ENCODE results near the gene WAPL.

WAPL gene

GRCh38 chr10:86392723-86393094 is 128.9 kb downstream of the WAPL start:
- Histone ChIP-seq H3K4me2 (ENCODE audit: low read depth, low read length) (no peak overlapping the region), H3K79me2 (ENCODE audit: low read length) (no peaks in the 10 kb centered on the region), H3K9me3 (replicated peaks; ENCODE audit: insufficient read depth, low read length) (no peaks in the 10 kb centered on the region), H3K27ac (ENCODE audit: low read length) (no peak overlapping the region), H3K36me3 (replicated peaks; ENCODE audit: insufficient read depth, low read length) (no peaks in the 10 kb centered on the region), H2AFZ (ENCODE audit: low read length) (no peak overlapping the region), H4K20me1 (ENCODE audit: insufficient read depth, low read length) (no peaks in the 10 kb centered on the region), H3K9ac (ENCODE audit: low read length) (no peak overlapping the region), H3K4me1 (ENCODE audit: low read length) (no peaks in the 10 kb centered on the region), H3F3A (ENCODE audit: insufficient read depth, low read length) (no peaks in the 10 kb centered on the region), H3K9me2 (replicated peaks; ENCODE audit: insufficient read depth, low read length) (no peaks in the 10 kb centered on the region), H3K27me3 (replicated peaks; ENCODE audit: insufficient read depth, low read length) (no peaks in the 10 kb centered on the region), H3K4me3 (ENCODE audit: low read length) (no peak overlapping the region)
- TF ChIP-seq CTCF (IDR thresholded peaks at IDR 0.05; ENCODE audit: low read length) (no peak), EZH2phosphoT487 (IDR thresholded peaks at IDR 0.05; ENCODE audit: low read length) (no peak), EZH2 (optimal IDR thresholded peaks at IDR 0.05; ENCODE audit: low read depth, low read length) (no peak)
- no peak for DNase-seq

- no peak for TF ChIP-seq EZH2phosphoT487 (IDR thresholded peaks at IDR 0.05; ENCODE audit: low read length)
- TF ChIP-seq CTCF (IDR thresholded peaks at IDR 0.05; ENCODE audit: low read length) = no peak
- TF ChIP-seq EZH2 (optimal IDR thresholded peaks at IDR 0.05; ENCODE audit: low read depth, low read length) = no peak
- Histone ChIP-seq H3K27me3 (replicated peaks; ENCODE audit: insufficient read depth, low read length) (no peaks in the 10 kb centered on the region), H4K20me1 (ENCODE audit: insufficient read depth, low read length) (no peaks in the 10 kb centered on the region), H3K27ac (ENCODE audit: low read length) (no peak overlapping the region), H3K4me3 (ENCODE audit: low read length) (no peak overlapping the region), H3K4me1 (ENCODE audit: low read length) (no peaks in the 10 kb centered on the region), H3K9me3 (replicated peaks; ENCODE audit: insufficient read depth, low read length) (no peaks in the 10 kb centered on the region), H3K4me2 (ENCODE audit: low read depth, low read length) (no peak overlapping the region), H2AFZ (ENCODE audit: low read length) (no peak overlapping the region), H3K9me2 (replicated peaks; ENCODE audit: insufficient read depth, low read length) (no peaks in the 10 kb centered on the region), H3K36me3 (replicated peaks; ENCODE audit: insufficient read depth, low read length) (no peaks in the 10 kb centered on the region), H3K9ac (ENCODE audit: low read length) (no peak overlapping the region), H3K79me2 (ENCODE audit: low read length) (no peaks in the 10 kb centered on the region), H3F3A (ENCODE audit: insufficient read depth, low read length) (no peaks in the 10 kb centered on the region)
- no peak for DNase-seq
Measured at GRCh38 chr10:86391986-86392722, 129.4 kb downstream of the WAPL start.

- Histone ChIP-seq H3K79me2 (ENCODE audit: low read length) (no peaks in the 10 kb centered on the region), H3K9me2 (replicated peaks; ENCODE audit: insufficient read depth, low read length) (no peaks in the 10 kb centered on the region), H3K27ac (ENCODE audit: low read length) (no peak overlapping the region), H3K9ac (ENCODE audit: low read length) (no peak overlapping the region), H3K4me2 (ENCODE audit: low read depth, low read length) (no peak overlapping the region), H3K36me3 (replicated peaks; ENCODE audit: insufficient read depth, low read length) (no peaks in the 10 kb centered on the region), H3K4me3 (ENCODE audit: low read length) (no peak overlapping the region), H4K20me1 (ENCODE audit: insufficient read depth, low read length) (no peaks in the 10 kb centered on the region), H2AFZ (ENCODE audit: low read length) (no peak overlapping the region), H3K4me1 (ENCODE audit: low read length) (no peaks in the 10 kb centered on the region), H3K27me3 (replicated peaks; ENCODE audit: insufficient read depth, low read length) (no peaks in the 10 kb centered on the region), H3F3A (ENCODE audit: insufficient read depth, low read length) (no peaks in the 10 kb centered on the region), H3K9me3 (replicated peaks; ENCODE audit: insufficient read depth, low read length) (no peaks in the 10 kb centered on the region)
- TF ChIP-seq EZH2 (optimal IDR thresholded peaks at IDR 0.05; ENCODE audit: low read depth, low read length) (no peak), CTCF (IDR thresholded peaks at IDR 0.05; ENCODE audit: low read length) (no peak), EZH2phosphoT487 (IDR thresholded peaks at IDR 0.05; ENCODE audit: low read length) (no peak)
- no peak for DNase-seq
Measured at GRCh38 chr10:86391236-86391840, 130.3 kb downstream of the WAPL start.

Measured in MM.1S (cell line).